Heart right ventricle (tissue), 16 donors: Measurements from ENCODE around the gene LONRF2. TPM values are rescaled to one million over a fixed set of nuclear protein-coding genes. Genes with fewer than 3 reads are reported as not detected.
"Not testable (repeated sequence)": the region's sequence is repeated elsewhere in the genome, so short reads cannot be mapped to it uniquely, and the experiment has no call there.

Experiments
- ATAC-seq, 8 donors: fragments of 200-7000 bp; cut with Tn5 transposase; one replicate each; pipeline ENCODE4 v1.9.1; 2020; ENCODE audit warnings: mild to moderate bottlenecking in 8 of 8, moderate library complexity in 8 of 8, moderate number of reproducible peaks in 1 of 8
- DNase-seq, 2 donors: peaks; one replicate each; pipeline ENCODE4 v3.0.0-alpha.2; 2020
- H3K27ac ChIP-seq, 10 donors: fragments of 200-600 bp; sonication (generic) in 2 of 10; one replicate each; pipeline versions ENCODE4 v1.5.0 to v1.8.0; 2020 to 2022; ENCODE audit warnings: mild to moderate bottlenecking in 3 of 10
- H3K27me3 ChIP-seq, 7 donors: fragments of 200-600 bp; one replicate each; pipeline ENCODE4 v1.8.0; 2021 to 2022; ENCODE audit warnings: mild to moderate bottlenecking in 2 of 7
- H3K36me3 ChIP-seq, 9 donors: fragments of 200-600 bp; sonication (generic) in 1 of 9; one replicate each; pipeline versions ENCODE4 v1.5.0 to v1.8.0; 2020 to 2022; ENCODE audit warnings: mild to moderate bottlenecking in 2 of 9
- H3K4me1 ChIP-seq, 9 donors: fragments of 200-600 bp; sonication (generic) in 1 of 9; one replicate each; pipeline versions ENCODE4 v1.5.0 to v1.8.0; 2020 to 2022; ENCODE audit warnings: mild to moderate bottlenecking in 4 of 9
- H3K4me3 ChIP-seq, 10 donors: fragments of 200-600 bp; sonication (generic) in 2 of 10; one replicate each; pipeline versions ENCODE4 v1.5.0 to v1.8.0; 2020 to 2022; ENCODE audit warnings: mild to moderate bottlenecking in 7 of 10, moderate library complexity in 2 of 10
- H3K9me3 ChIP-seq, 11 donors: fragments of 200-600 bp in 10 of 11; sonication (generic) in 2 of 11; one replicate each; pipeline versions ENCODE4 v1.5.0 to v1.8.0; 2013 to 2022; ENCODE audit warnings: mild to moderate bottlenecking in 2 of 11, control low read depth in 1 of 11, moderate library complexity in 1 of 11
- WGBS, 2 donors: extraction: QIAGEN DNeasy Blood & Tissue Kit; methylation state at CpG; one replicate each; pipeline ENCODE4 v1.1.7; 2013; ENCODE audit warnings: inconsistent platforms in 1 of 2; 5-methylcytosine and 5-hydroxymethylcytosine counted together
- intact Hi-C, 10 donors: fragments of 100-400 bp; cut with DNase I; formaldehyde crosslinking; loops; one replicate each; pipeline versions ENCODE4 v1.11.1 to v1.14.2; 2022
- polyA plus RNA-seq, 2 donors: library from polyadenylated mRNA; stranded (reverse); fragments of 200-250 nt; gene quantifications; one replicate each; pipeline ENCODE4 v1.2.3, GENCODE V29; 2013
- total RNA-seq, 10 donors: library from RNA; stranded (reverse); fragmentation: NEBNext Ultra II Directional in 3 of 10; extraction: Animal tissue kit (Norgen Biotek cat#: 25700) in 3 of 10; gene quantifications; one replicate each; pipeline versions ENCODE4 v1.2.1 to v1.2.4, GENCODE V29; 2021 to 2023
- TF ChIP-seq, protein P1 (sequence below), 9 donors: fragments of 200-600 bp; sonication (generic) in 2 of 9; IDR thresholded peaks; one replicate each; pipeline versions ENCODE4 v1.5.0 to v1.8.0; 2021 to 2022; ENCODE audit warnings: antibody characterized with exemption in 9 of 9, mild to moderate bottlenecking in 5 of 9, moderate library complexity in 1 of 9
- donor health status: Arrhythmogenic right ventricular cardiomyopathy.
- donor health status: ischemic (EF 13 %, LVEDD 7.1; RV severe dilation, severe dysfunction).
- donor health status: healthy with polysubstance abuse.
- donor health status: DM: no; HTN: yes; CAD: no.
- donor health status: DM: no; HTN: no; CAD: no.
- donor health status: ischemic (EF 25% LVEDD 6.9; RV normal size, moderate dysfunction).
- donor health status: ischemic (EF 25% LVEDD 5.7; RV mildly dilated, moderate dysfunction).
- donor health status: healthy.
- donor health status: DM: yes; HTN: yes; CAD: no.
- donor health status: Ischemic cardiomyopathy.
- donor health status: ischemic (EF 35%, LVEDD 5.7; RV mildly dilated, moderate dysfunction).
- donor health status: nonischemic (EF 11% LVEDD 7.7; RV severe dilation, severe dysfunction).
- donor health status: DM: yes; HTN: yes; CAD: no.
- donor health status: PGD.
- donor health status: ischemic (EF 29% LVEDD 5.4; RV normal size, mild dysfunction).
- donor health status: nonischemic (EF 23%, LVEDD 6.1; RV moderate dilation, normal function).

The LONRF2 gene
- total and polyA plus RNA-seq, 12 donors = 0.58 to 33.3 (median 21.4) TPM

DNA sequence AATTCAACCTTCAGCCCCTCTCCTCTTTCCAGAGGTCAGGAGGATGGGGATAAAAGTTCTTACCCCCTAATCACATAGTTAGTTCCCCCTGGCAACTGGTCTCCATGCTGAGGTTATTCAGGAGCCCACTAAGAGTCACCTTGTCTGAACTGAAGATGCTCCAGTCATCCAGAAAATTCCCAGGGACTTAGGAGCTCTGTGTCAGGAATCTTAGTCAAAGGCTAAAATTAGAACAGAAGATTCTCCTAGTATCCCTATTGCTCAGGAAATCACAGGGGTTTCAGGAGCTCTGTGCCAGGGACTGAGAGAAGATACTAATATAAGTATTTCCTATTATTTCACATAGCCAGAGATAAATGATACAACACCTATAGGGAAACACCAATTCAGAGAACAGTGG is 37.3 kb upstream of the LONRF2 start:
- H3K4me1 ChIP-seq = peaks cover 0 to 2% (median 0%) of the 10 kb centered on the region in 9 donors
- intact Hi-C loops = no loop called here
- no peaks in the 10 kb centered on the region for H3K27me3 ChIP-seq
- no peak overlapping the region for H3K27ac ChIP-seq
- ATAC-seq (no peak), DNase-seq (no peak)
- no peaks in the 10 kb centered on the region for H3K36me3 ChIP-seq
- TF ChIP-seq, protein P1, sequence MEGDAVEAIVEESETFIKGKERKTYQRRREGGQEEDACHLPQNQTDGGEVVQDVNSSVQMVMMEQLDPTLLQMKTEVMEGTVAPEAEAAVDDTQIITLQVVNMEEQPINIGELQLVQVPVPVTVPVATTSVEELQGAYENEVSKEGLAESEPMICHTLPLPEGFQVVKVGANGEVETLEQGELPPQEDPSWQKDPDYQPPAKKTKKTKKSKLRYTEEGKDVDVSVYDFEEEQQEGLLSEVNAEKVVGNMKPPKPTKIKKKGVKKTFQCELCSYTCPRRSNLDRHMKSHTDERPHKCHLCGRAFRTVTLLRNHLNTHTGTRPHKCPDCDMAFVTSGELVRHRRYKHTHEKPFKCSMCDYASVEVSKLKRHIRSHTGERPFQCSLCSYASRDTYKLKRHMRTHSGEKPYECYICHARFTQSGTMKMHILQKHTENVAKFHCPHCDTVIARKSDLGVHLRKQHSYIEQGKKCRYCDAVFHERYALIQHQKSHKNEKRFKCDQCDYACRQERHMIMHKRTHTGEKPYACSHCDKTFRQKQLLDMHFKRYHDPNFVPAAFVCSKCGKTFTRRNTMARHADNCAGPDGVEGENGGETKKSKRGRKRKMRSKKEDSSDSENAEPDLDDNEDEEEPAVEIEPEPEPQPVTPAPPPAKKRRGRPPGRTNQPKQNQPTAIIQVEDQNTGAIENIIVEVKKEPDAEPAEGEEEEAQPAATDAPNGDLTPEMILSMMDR (IDR thresholded peaks at IDR 0.05) = no peak
- peaks cover 0 to 35% (median 17%) of the 10 kb centered on the region in 11 donors for H3K9me3 ChIP-seq
- no peak overlapping the region for H3K4me3 ChIP-seq

DNA sequence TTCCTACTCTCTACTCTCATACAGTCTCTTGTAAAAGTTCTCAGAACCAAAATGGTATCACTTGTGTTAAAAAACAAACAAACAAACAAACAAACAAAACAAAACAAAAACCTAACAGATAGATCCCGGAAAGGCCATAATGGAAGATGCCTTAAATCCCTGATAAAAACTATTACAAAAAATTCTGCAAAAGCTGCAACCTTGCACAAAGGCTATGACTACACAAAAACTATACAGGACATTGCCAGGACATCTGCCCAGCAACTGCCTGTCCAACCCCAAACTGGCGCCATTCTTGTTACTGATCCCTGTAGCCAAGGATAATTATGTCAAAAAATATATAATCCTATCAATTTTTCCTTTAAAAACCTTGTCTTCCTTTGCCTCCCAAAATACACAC is 36.3 kb upstream of the LONRF2 start:
- DNase-seq (no peak), ATAC-seq (no peak)
- H3K36me3 ChIP-seq = no peaks in the 10 kb centered on the region
- H3K27me3 ChIP-seq = no peaks in the 10 kb centered on the region
- H3K4me1 ChIP-seq = no peaks in the 10 kb centered on the region
- TF ChIP-seq, protein P1 (IDR thresholded peaks at IDR 0.05) = no peak
- H3K9me3 ChIP-seq = peaks cover 0 to 35% (median 17%) of the 10 kb centered on the region in 11 donors
- intact Hi-C loops = no loop called here
- no peak overlapping the region for H3K27ac ChIP-seq
- H3K4me3 ChIP-seq = no peak overlapping the region
- 86 to 93% methylated on average over 2 of the region's 2 CpGs for WGBS, 2 donors

DNA sequence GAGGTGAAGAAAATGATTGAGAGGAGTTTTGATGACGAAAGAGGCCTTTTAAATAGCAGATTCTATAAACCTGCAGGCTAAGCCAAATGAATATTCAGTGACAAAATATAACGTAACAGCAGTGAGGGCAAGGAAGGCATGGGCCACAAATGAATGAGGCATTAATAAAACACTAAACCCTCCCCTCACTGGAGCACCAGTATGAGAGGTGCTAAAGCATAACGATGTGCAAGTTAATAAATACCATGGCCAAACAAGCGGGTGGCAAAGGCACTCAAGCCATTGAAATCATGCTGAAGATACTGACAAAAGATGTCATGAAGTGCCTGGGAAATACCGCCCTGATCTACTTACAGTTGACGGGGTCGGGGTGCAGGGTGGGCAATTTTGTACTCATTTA is 30.2 kb upstream of the LONRF2 start:
- Histone ChIP-seq H3K4me3 (no peak overlapping the region), H3K36me3 (no peaks in the 10 kb centered on the region), H3K4me1 (no peaks in the 10 kb centered on the region), H3K27ac (no peak overlapping the region), H3K27me3 (peaks cover 0 to 8% (median 0%) of the 10 kb centered on the region in 7 donors), H3K9me3 (peaks cover 0 to 4% (median 0%) of the 10 kb centered on the region in 11 donors)
- DNase-seq (no peak), ATAC-seq (no peak)
- 90 to 92% methylated on average over 7 of the region's 7 CpGs for WGBS, 2 donors
- intact Hi-C loops = no loop called here
- TF ChIP-seq, protein P1 (IDR thresholded peaks at IDR 0.05) = no peak

DNA sequence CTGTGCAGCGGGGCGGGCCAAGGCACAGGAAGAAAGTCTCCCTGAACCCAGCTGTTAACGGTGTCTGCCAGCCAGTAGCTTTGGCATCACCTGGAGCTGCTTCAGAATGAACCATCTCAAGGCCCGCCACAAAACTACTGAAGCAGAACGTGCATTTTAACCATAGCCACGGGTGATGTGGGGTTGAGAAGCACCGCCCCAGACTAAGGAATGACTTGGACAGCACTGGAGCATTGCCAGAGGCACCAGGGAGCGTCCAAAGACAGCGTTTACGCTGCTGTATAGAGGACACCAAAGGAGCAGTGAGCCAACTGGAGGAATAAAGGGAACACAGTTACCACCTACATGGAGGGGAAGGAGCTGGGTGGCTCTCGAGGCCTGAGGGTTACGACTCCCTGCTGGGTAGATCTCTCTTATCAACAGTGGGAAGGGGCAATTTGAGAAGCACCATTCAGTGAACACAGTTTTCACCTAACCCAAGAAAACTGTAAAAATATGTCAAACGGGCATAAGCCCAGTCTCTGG is 28.4 kb upstream of the LONRF2 start:
- DNase-seq = no peak
- Histone ChIP-seq H3K4me1 (no peaks in the 10 kb centered on the region), H3K36me3 (no peaks in the 10 kb centered on the region), H3K9me3 (no peaks in the 10 kb centered on the region), H3K27ac (no peak overlapping the region), H3K27me3 (peaks cover 0 to 8% (median 0%) of the 10 kb centered on the region in 7 donors), H3K4me3 (no peak overlapping the region)
- intact Hi-C loops = no loop called here
- no peak for ATAC-seq
- 63 to 73% methylated on average over 13 of the region's 13 CpGs for WGBS, 2 donors
- TF ChIP-seq, protein P1 (IDR thresholded peaks at IDR 0.05) = no peak

DNA sequence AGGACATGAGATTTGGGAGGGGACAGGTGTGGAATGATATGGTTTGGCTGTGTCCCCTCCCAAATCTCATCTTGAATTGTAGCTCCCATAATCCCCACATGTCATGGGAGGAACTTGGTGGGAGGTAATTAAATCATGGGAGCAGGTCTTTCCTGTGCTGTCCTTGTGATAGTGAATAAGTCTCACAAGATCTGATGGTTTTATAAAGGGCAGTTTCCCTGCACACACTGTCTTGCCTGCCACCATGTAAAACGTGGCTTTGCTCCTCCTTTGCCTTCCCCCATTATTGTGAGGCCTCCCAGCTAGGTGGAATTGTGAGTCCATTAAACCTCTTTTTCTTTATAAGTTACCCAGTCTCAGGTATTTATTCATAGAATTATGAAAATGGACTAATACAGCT is 22.8 kb upstream of the LONRF2 start:
- 32 to 40% methylated on average over 1 of the region's 1 CpG for WGBS, 2 donors

More for the DNA sequence above, 22.8 kb upstream of the LONRF2 start:
- H3K9me3 ChIP-seq, DNase-seq, intact Hi-C loops, H3K4me3 ChIP-seq, H3K27me3 ChIP-seq, H3K4me1 ChIP-seq, H3K36me3 ChIP-seq, H3K27ac ChIP-seq, ATAC-seq: not testable (repeated sequence)
